HepG2 (cell line): Measurements from ENCODE around the gene HIC1. TPM values are rescaled to one million over a fixed set of nuclear protein-coding genes. Genes with fewer than 3 reads are reported as not detected.

Experiments
- ATAD3A ChIP-seq: sonication (generic); formaldehyde crosslinking; IDR thresholded peaks from 2 replicates; pipeline ENCODE4 v1.4.0; 2020; ENCODE audit warnings: missing genetic modification reagents
- ATF4 ChIP-seq, 2 experiments: fragments of 450-650 bp in 1 of 2; sonication (generic) in 1 of 2; formaldehyde crosslinking; IDR thresholded peaks; 2 replicates each; pipeline versions ENCODE4 v1.5.0 to v1.8.0; 2020 to 2022; ENCODE audit warnings: mild to moderate bottlenecking in 1 of 2, missing genetic modification reagents in 1 of 2
- CENPBD1 ChIP-seq: sonication (generic); formaldehyde crosslinking; IDR thresholded peaks from 2 replicates; pipeline ENCODE4 v1.8.0; 2022; ENCODE audit warnings: missing genetic modification reagents, low read depth, mild to moderate bottlenecking, borderline replicate concordance
- DBP ChIP-seq: sonication (generic); formaldehyde crosslinking; IDR thresholded peaks from 2 replicates; pipeline ENCODE4 v1.4.0; 2020; ENCODE audit warnings: missing genetic modification reagents; ENCODE audit errors: not compliant biosample characterization
- E2F1 ChIP-seq: sonication (generic); formaldehyde crosslinking; IDR thresholded peaks from 2 replicates; pipeline ENCODE4 v1.5.0; 2020; ENCODE audit warnings: missing genetic modification reagents
- GTF2F1 ChIP-seq: fragments of 150-350 bp; IDR thresholded peaks from 2 replicates; pipeline ENCODE4 v1.6.1; 2014; ENCODE audit warnings: low read length
- HNF1B ChIP-seq: sonication (generic); formaldehyde crosslinking; IDR thresholded peaks from 2 replicates; pipeline ENCODE4 v1.5.1; 2020; ENCODE audit warnings: mild to moderate bottlenecking, moderate library complexity, missing genetic modification reagents
- NCOA2 ChIP-seq: sonication (generic); formaldehyde crosslinking; IDR thresholded peaks from 2 replicates; pipeline ENCODE4 v1.8.0; 2022; ENCODE audit warnings: inconsistent platforms
- PHF20 ChIP-seq: sonication (generic); formaldehyde crosslinking; IDR thresholded peaks from 2 replicates; pipeline ENCODE4 v1.5.0; 2020; ENCODE audit warnings: mild to moderate bottlenecking, missing genetic modification reagents
- PTBP1 ChIP-seq: fragments of 200-400 bp; formaldehyde crosslinking; IDR thresholded peaks from 2 replicates; pipeline ENCODE4 v1.6.1; 2018; ENCODE audit warnings: low read length, low read depth; ENCODE audit not compliant: poor library complexity, severe bottlenecking
- RARA ChIP-seq: IDR thresholded peaks from 2 replicates; pipeline ENCODE4 v1.6.1; 2016; ENCODE audit warnings: missing genetic modification reagents, missing compliant biosample characterization
- TEAD3 ChIP-seq: optimal IDR thresholded peaks from 2 replicates; pipeline ENCODE3; 2016; ENCODE audit warnings: borderline replicate concordance
- TMF1 ChIP-seq: sonication (generic); formaldehyde crosslinking; IDR thresholded peaks from 2 replicates; pipeline ENCODE4 v1.8.1; 2022; ENCODE audit warnings: low read depth, missing genetic modification reagents
- TP53 ChIP-seq: sonication (generic); formaldehyde crosslinking; conservative IDR thresholded peaks from 2 replicates; pipeline ENCODE4 v1.4.0; 2020; ENCODE audit warnings: missing genetic modification reagents
- ZBTB20 ChIP-seq: sonication (generic); formaldehyde crosslinking; IDR thresholded peaks from 2 replicates; pipeline ENCODE4 v1.8.1; 2023; ENCODE audit warnings: missing genetic modification reagents, low read depth, mild to moderate bottlenecking, borderline replicate concordance
- ZFP36 ChIP-seq: fragments of 150-350 bp; IDR thresholded peaks from 2 replicates; pipeline ENCODE4 v1.6.1; 2018; ENCODE audit warnings: borderline replicate concordance, low read length, low read depth; ENCODE audit not compliant: partially characterized antibody
- ZKSCAN8 ChIP-seq: IDR thresholded peaks from 2 replicates; pipeline ENCODE4 v1.6.1; 2016; ENCODE audit warnings: borderline replicate concordance, missing genetic modification reagents, missing compliant biosample characterization
- ZNF136 ChIP-seq: sonication (generic); formaldehyde crosslinking; IDR thresholded peaks from 2 replicates; pipeline ENCODE4 v1.8.1; 2022; ENCODE audit warnings: low read depth, mild to moderate bottlenecking, moderate library complexity, missing genetic modification reagents
- ZNF263 ChIP-seq: sonication (generic); formaldehyde crosslinking; IDR thresholded peaks from 2 replicates; pipeline ENCODE4 v1.4.0; 2020; ENCODE audit warnings: missing genetic modification reagents
- ZNF292 ChIP-seq: sonication (generic); formaldehyde crosslinking; IDR thresholded peaks from 2 replicates; pipeline ENCODE4 v1.8.1; 2022; ENCODE audit warnings: mild to moderate bottlenecking, low read depth, missing genetic modification reagents, borderline replicate concordance
- ZNF576 ChIP-seq: sonication (generic); formaldehyde crosslinking; IDR thresholded peaks from 2 replicates; pipeline ENCODE4 v1.4.0; 2020; ENCODE audit warnings: mild to moderate bottlenecking, missing genetic modification reagents
- ZNF790 ChIP-seq: sonication (generic); formaldehyde crosslinking; IDR thresholded peaks from 2 replicates; pipeline ENCODE4 v1.8.0; 2022; ENCODE audit warnings: missing genetic modification reagents, mild to moderate bottlenecking, borderline replicate concordance
- ZSCAN25 ChIP-seq: sonication (generic); formaldehyde crosslinking; IDR thresholded peaks from 2 replicates; pipeline ENCODE4 v1.8.0; 2022; ENCODE audit warnings: mild to moderate bottlenecking, missing genetic modification reagents
- polyA plus RNA-seq, 8 experiments: library from polyadenylated mRNA; depleted of rRNA in 3 of 8; stranded (reverse) in 7 of 8; unstranded in 1 of 8; fragments of >200 nt; fragmentation: Illumina TruSeq in 4 of 8; extraction: Trizol in 4 of 8; gene quantifications; 2 replicates each; pipeline versions ENCODE4 v1.2.1 to v1.2.3, GENCODE V29; 2011 to 2016; ENCODE audit warnings: low read depth in 4 of 8, missing spikeins in 1 of 8, mixed read lengths in 1 of 8; ENCODE audit not compliant: insufficient read depth in 1 of 8
- total RNA-seq, 5 experiments: library from RNA; depleted of rRNA; stranded (reverse); fragments of >200 nt; fragmentation: Illumina TruSeq; extraction: Trizol; gene quantifications; 2 replicates each; pipeline ENCODE4 v1.2.3, GENCODE V29; 2016; ENCODE audit warnings: low read depth in 1 of 5

The HIC1 gene
- total and polyA plus RNA-seq, 2 of the 13 experiments (the other 11 are each of a cell fraction or from before 2014, with no cell fraction given) = 0.04 to 0.31 TPM

GRCh38 chr17:2041561-2042389 is 13.1 kb upstream of the HIC1 start, which contains the start of gene OVCA2 (continued):
- TF ChIP-seq DBP (CRISPR knock-in tag) = no peak
- no peak for TF ChIP-seq GTF2F1
- peak; percentile 84; the same call in 1 of the 2 replicates for TF ChIP-seq ZNF136 (CRISPR knock-in tag)
- no peak; the same call in 1 of the 2 replicates for TF ChIP-seq TMF1
- TF ChIP-seq PHF20 (CRISPR knock-in tag) = peak; percentile 87
- no peak for TF ChIP-seq ZNF790 (CRISPR knock-in tag)
- no peak for TF ChIP-seq ZFP36
- TF ChIP-seq CENPBD1 (CRISPR knock-in tag) = no peak
- TF ChIP-seq NCOA2 (CRISPR knock-in tag) = no peak; the same call in 1 of the 2 replicates
- 0 out of 2 replicates have a peak, but pooled peaks have one; percentile 67 for TF ChIP-seq TP53
- TF ChIP-seq HNF1B (CRISPR knock-in tag) = no peak
- TF ChIP-seq ATAD3A (CRISPR knock-in tag) = no peak
- TF ChIP-seq ZNF263 (CRISPR knock-in tag) = 0 out of 2 replicates have a peak, but pooled peaks have one; percentile 20
- TF ChIP-seq PTBP1 = no peak
- TF ChIP-seq ZKSCAN8 (CRISPR knock-in tag) = peak; percentile 43; the same call in 1 of the 2 replicates
- TF ChIP-seq ZSCAN25 (CRISPR knock-in tag) = 0 out of 2 replicates have a peak, but pooled peaks have one; percentile 23
- TF ChIP-seq RARA (CRISPR knock-in tag) = peak; percentile 38
- no peak for TF ChIP-seq ZNF292 (CRISPR knock-in tag)
- no peak for TF ChIP-seq ATF4 (CRISPR knock-in tag; IDR thresholded peaks at IDR 0.05)
- peak; percentile 65; the same call in 1 of the 2 replicates for TF ChIP-seq E2F1 (CRISPR knock-in tag)
- TF ChIP-seq ZBTB20 = no peak
- no peak for TF ChIP-seq ZNF576
- TF ChIP-seq TEAD3 (CRISPR knock-in tag) = peak; percentile 60
